ENCODE results near the gene LOX. TPM values are rescaled to one million over a fixed set of nuclear protein-coding genes. Genes with fewer than 3 reads are reported as not detected.
A peak's percentile ranks its signal among the peaks of the same experiment; 100 is the strongest.

Gene LOX
- total and polyA plus RNA-seq, 5 experiments from 2014 or later, result not detected

- no peaks in the 10 kb centered on the region for H3K4me1 Mint-ChIP-seq
- no peaks in the 10 kb centered on the region for H3K27me3 Mint-ChIP-seq
- no peak overlapping the region for H3K27ac Mint-ChIP-seq
- ATAC-seq (no peak), DNase-seq (no peak)
- POLR2A ChIA-PET, result no interaction called here
- H3K9me3 Mint-ChIP-seq, result no peaks in the 10 kb centered on the region
- H3K4me3 Mint-ChIP-seq, result no peak overlapping the region
- peaks cover 0 to 2% (median 0%) of the 10 kb centered on the region in 3 donors for H3K36me3 Mint-ChIP-seq
Measured at GRCh38 chr5:122062205-122062604, 15.9 kb downstream of the LOX start.

- ATAC-seq (no peak), DNase-seq (no peak)
- peaks cover 0 to 3% (median 0%) of the 10 kb centered on the region in 5 donors for H3K27me3 Mint-ChIP-seq
- H3K4me1 Mint-ChIP-seq, result peaks cover 0 to 2% (median 0%) of the 10 kb centered on the region in 4 donors
- peaks cover 8 to 22% (median 11%) of the 10 kb centered on the region in 3 donors for H3K36me3 Mint-ChIP-seq
- no peak overlapping the region for H3K27ac Mint-ChIP-seq
- H3K4me3 Mint-ChIP-seq, result no peak overlapping the region
- POLR2A ChIA-PET, result no interaction called here
- H3K9me3 Mint-ChIP-seq, result peaks cover 0 to 5% (median 0%) of the 10 kb centered on the region in 9 donors
Measured at GRCh38 chr5:122056913-122057312, 21.1 kb downstream of the LOX start.

- peaks cover 0 to 3% (median 0%) of the 10 kb centered on the region in 5 donors for H3K27me3 Mint-ChIP-seq
- H3K27ac Mint-ChIP-seq, result no peak overlapping the region
- H3K9me3 Mint-ChIP-seq, result peaks cover 0 to 7% (median 0%) of the 10 kb centered on the region in 9 donors
- no peak overlapping the region for H3K4me3 Mint-ChIP-seq
- peaks cover 8 to 36% (median 15%) of the 10 kb centered on the region in 3 donors for H3K36me3 Mint-ChIP-seq
- DNase-seq (no peak), ATAC-seq (no peak)
- POLR2A ChIA-PET, result no interaction called here
- peaks cover 0 to 3% (median 0%) of the 10 kb centered on the region in 4 donors for H3K4me1 Mint-ChIP-seq
Measured at GRCh38 chr5:122054266-122054665, 23.8 kb downstream of the LOX start.

GRCh38 chr5:122053181-122054109 is 24.6 kb downstream of the LOX start:
- Mint-ChIP-seq H3K4me3 (no peak overlapping the region), H3K27ac (no peak overlapping the region), H3K9me3 (peaks cover 0 to 7% (median 2%) of the 10 kb centered on the region in 9 donors), H3K27me3 (peaks cover 0 to 3% (median 0%) of the 10 kb centered on the region in 5 donors), H3K4me1 (peaks cover 0 to 3% (median 0%) of the 10 kb centered on the region in 4 donors), H3K36me3 (peaks cover 8 to 43% (median 23%) of the 10 kb centered on the region in 3 donors)
- DNase-seq (no peak), ATAC-seq (no peak)
- POLR2A ChIA-PET, result no interaction called here

GRCh38 chr5:122051569-122051968 is 26.5 kb downstream of the LOX start:
- Mint-ChIP-seq H3K4me3 (no peak overlapping the region), H3K27me3 (peaks cover 0 to 3% (median 0%) of the 10 kb centered on the region in 5 donors), H3K36me3 (peaks cover 5 to 50% (median 31%) of the 10 kb centered on the region in 3 donors), H3K27ac (no peak overlapping the region), H3K9me3 (peaks cover 0 to 12% (median 4%) of the 10 kb centered on the region in 9 donors), H3K4me1 (peaks cover 0 to 3% (median 0%) of the 10 kb centered on the region in 4 donors)
- DNase-seq (no peak), ATAC-seq (no peak)
- POLR2A ChIA-PET, result no interaction called here

- Mint-ChIP-seq H3K4me1 (peaks cover 0 to 3% (median 0%) of the 10 kb centered on the region in 4 donors), H3K9me3 (peaks cover 0 to 12% (median 4%) of the 10 kb centered on the region in 9 donors), H3K4me3 (no peak overlapping the region), H3K27ac (no peak overlapping the region), H3K27me3 (peaks cover 0 to 3% (median 0%) of the 10 kb centered on the region in 5 donors), H3K36me3 (peaks cover 6 to 52% (median 31%) of the 10 kb centered on the region in 3 donors)
- ATAC-seq, result no peak
- POLR2A ChIA-PET, result no interaction called here
- no peak for DNase-seq
Measured at GRCh38 chr5:122050959-122051358, 27.1 kb downstream of the LOX start.

GRCh38 chr5:122040636-122041302 is 37.3 kb downstream of the LOX start:
- no peaks in the 10 kb centered on the region for H3K4me1 Mint-ChIP-seq
- peaks cover 0 to 16% (median 9%) of the 10 kb centered on the region in 9 donors for H3K9me3 Mint-ChIP-seq
- H3K27me3 Mint-ChIP-seq, result no peaks in the 10 kb centered on the region
- ATAC-seq (no peak), DNase-seq (no peak)
- peaks cover 12 to 17% (median 16%) of the 10 kb centered on the region in 3 donors for H3K36me3 Mint-ChIP-seq
- H3K4me3 Mint-ChIP-seq, result no peak overlapping the region
- no peak overlapping the region for H3K27ac Mint-ChIP-seq
- POLR2A ChIA-PET, result no interaction called here

- Mint-ChIP-seq H3K4me3 (no peak overlapping the region), H3K27me3 (no peaks in the 10 kb centered on the region), H3K27ac (no peak overlapping the region), H3K4me1 (no peaks in the 10 kb centered on the region), H3K9me3 (no peaks in the 10 kb centered on the region), H3K36me3 (peaks cover 0 to 22% (median 12%) of the 10 kb centered on the region in 3 donors)
- no peak for ATAC-seq
- POLR2A ChIA-PET, result no interaction called here
- DNase-seq, result no peak
Measured at GRCh38 chr5:122036326-122036725, 41.7 kb downstream of the LOX start.

- Mint-ChIP-seq H3K36me3 (peaks cover 0 to 26% (median 13%) of the 10 kb centered on the region in 3 donors), H3K9me3 (no peaks in the 10 kb centered on the region), H3K4me3 (no peak overlapping the region), H3K27ac (no peak overlapping the region), H3K4me1 (no peaks in the 10 kb centered on the region), H3K27me3 (no peaks in the 10 kb centered on the region)
- ATAC-seq, result no peak
- POLR2A ChIA-PET, result no interaction called here
- no peak for DNase-seq
Measured at GRCh38 chr5:122035913-122036312, 42.1 kb downstream of the LOX start.

GRCh38 chr5:122031836-122032235 is 46.2 kb downstream of the LOX start:
- DNase-seq, result no peak
- no peaks in the 10 kb centered on the region for H3K4me1 Mint-ChIP-seq
- POLR2A ChIA-PET, result no interaction called here
- no peak overlapping the region for H3K27ac Mint-ChIP-seq
- H3K27me3 Mint-ChIP-seq, result no peaks in the 10 kb centered on the region
- no peaks in the 10 kb centered on the region for H3K9me3 Mint-ChIP-seq
- H3K4me3 Mint-ChIP-seq, result no peak overlapping the region
- H3K36me3 Mint-ChIP-seq, result peaks cover 0 to 58% (median 32%) of the 10 kb centered on the region in 3 donors
- no peak for ATAC-seq

GRCh38 chr5:122030251-122030650 is 47.8 kb downstream of the LOX start:
- H3K27ac Mint-ChIP-seq, result peak overlapping the region in 1 of 10 donors; percentile 33
- DNase-seq (no peak), ATAC-seq (no peak)
- H3K4me1 Mint-ChIP-seq, result no peaks in the 10 kb centered on the region
- peaks cover 0 to 72% (median 37%) of the 10 kb centered on the region in 3 donors for H3K36me3 Mint-ChIP-seq
- no peaks in the 10 kb centered on the region for H3K27me3 Mint-ChIP-seq
- POLR2A ChIA-PET, result no interaction called here
- H3K4me3 Mint-ChIP-seq, result no peak overlapping the region
- no peaks in the 10 kb centered on the region for H3K9me3 Mint-ChIP-seq

- no peak overlapping the region for H3K4me3 Mint-ChIP-seq
- ATAC-seq (no peak), DNase-seq (no peak)
- no peaks in the 10 kb centered on the region for H3K4me1 Mint-ChIP-seq
- H3K36me3 Mint-ChIP-seq, result peaks cover 0 to 68% (median 37%) of the 10 kb centered on the region in 3 donors
- H3K27ac Mint-ChIP-seq, result no peak overlapping the region
- H3K27me3 Mint-ChIP-seq, result no peaks in the 10 kb centered on the region
- POLR2A ChIA-PET, result no interaction called here
- H3K9me3 Mint-ChIP-seq, result no peaks in the 10 kb centered on the region
Measured at GRCh38 chr5:122029818-122030217, 48.2 kb downstream of the LOX start.

GRCh38 chr5:122022966-122023365 is 55.1 kb downstream of the LOX start:
- Mint-ChIP-seq H3K36me3 (peaks cover 29 to 72% (median 56%) of the 10 kb centered on the region in 3 donors), H3K9me3 (peaks cover 0 to 2% (median 0%) of the 10 kb centered on the region in 9 donors), H3K4me1 (peaks cover 0 to 6% (median 3%) of the 10 kb centered on the region in 4 donors), H3K27ac (no peak overlapping the region), H3K4me3 (no peak overlapping the region), H3K27me3 (no peaks in the 10 kb centered on the region)
- DNase-seq, result no peak
- POLR2A ChIA-PET, result no interaction called here
- no peak for ATAC-seq
